GM19099 (cell line): ENCODE data around the gene NUP205.

Experiments
- POLR2A ChIP-seq: IDR thresholded peaks from 3 replicates; pipeline ENCODE4 v1.6.1; 2011; ENCODE audit warnings: low read depth; ENCODE audit not compliant: insufficient read length; ENCODE audit errors: extremely low read depth

NUP205 gene

DNA sequence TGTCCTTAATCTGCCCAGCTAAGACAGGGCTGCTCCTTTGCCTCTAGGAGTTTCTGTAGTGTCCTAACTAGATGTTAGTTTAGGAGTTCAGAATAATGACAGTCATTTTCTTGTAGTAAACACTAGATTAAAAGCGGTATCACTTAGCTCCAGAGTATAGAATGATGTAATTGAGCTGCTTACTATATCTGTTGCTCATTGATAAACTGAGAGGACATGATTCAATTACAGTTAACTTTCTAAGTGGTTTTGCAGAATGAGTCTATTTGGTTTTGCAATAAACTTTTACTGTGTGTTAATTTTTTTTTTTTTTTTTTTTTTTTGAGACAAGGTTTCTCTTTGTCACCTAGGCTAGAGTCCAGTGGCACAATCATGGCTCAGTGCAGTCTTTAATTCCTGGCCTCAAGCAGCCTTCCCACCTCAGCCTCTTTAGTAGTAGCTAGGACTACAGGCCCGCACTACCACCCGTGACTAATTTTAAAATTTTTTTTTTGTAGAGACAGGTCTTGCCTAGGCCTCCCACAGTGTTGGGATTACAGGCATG, 106.4 kb downstream of the NUP205 start:
- no peak for TF ChIP-seq POLR2A

DNA sequence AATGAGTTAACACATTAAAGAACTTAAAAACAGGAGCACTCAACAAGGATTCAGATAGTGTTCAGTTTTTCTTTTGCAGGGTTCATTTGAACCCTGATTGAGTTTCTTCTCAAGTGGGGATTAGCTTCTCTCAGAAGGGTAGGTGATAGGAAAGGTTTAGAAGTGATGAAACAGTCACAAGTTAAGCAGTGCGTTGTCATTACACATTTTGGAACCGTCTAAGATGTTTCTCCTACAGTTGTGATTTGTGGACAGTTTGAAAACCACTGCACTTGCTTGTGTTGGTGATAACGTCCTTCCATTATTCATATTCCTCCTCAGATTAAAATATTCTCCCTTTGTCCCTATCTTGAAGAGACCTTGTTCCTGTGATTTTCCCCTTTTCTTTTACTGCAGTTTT, 107.3 kb downstream of the NUP205 start:
- TF ChIP-seq POLR2A: no peak

DNA sequence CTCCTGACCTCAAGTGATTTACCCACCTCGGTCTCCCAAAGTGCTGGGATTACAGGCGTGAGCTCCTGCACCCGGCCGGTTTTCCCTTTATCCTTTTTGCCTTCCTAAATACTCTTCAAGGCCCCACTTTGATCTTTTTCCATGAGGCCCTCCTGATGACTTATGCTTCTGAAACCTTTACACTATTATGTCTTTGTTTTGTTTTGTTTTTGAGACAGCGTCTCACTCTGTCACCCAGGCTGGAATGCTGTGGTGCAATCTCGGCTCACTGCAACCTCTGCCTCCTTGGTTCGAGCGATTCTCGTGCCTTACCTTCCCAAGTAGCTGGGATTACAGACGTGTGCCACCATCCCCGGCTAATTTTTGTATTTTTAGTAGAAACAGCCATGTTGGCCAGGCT, 108.4 kb downstream of the NUP205 start:
- no peak for TF ChIP-seq POLR2A

DNA sequence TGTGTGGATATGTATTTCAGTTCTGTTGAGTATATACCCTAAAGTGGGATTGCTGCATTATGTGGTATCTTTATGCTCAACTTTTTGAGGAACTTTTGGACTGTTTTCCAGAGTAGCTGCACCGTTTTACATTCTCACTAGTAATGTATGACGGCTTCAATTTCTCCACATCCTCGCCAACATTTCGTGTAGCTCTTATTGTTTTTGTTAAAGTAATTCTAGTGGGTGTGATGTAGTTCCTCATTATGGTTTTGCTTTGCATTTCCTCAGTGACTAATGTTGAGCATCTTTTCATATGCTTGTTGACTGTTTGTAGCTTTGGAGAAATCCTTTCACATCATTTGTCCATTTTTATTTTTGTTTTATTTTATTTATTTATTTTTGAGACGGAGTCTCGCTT, 109.1 kb downstream of the NUP205 start:
- no peak for TF ChIP-seq POLR2A

DNA sequence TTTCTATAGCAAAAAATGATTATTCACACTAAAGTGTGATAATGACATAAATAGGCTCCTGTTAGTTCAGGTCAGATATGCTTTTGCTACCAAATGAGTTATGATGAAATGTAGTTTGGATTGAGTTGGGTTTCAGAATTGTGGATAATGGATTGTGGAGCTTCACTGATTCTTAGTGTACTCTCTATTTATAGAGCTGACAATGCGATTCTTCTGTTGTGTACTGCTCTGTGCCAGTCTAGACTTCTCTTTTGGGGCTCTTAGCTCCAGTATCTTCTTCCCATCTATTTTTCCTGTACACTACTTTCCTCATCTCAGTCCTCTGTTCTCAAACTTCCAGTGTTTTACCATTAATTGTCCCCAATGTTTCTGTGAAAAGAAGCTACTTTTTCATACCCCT, 112.1 kb downstream of the NUP205 start:
- TF ChIP-seq POLR2A: no peak

DNA sequence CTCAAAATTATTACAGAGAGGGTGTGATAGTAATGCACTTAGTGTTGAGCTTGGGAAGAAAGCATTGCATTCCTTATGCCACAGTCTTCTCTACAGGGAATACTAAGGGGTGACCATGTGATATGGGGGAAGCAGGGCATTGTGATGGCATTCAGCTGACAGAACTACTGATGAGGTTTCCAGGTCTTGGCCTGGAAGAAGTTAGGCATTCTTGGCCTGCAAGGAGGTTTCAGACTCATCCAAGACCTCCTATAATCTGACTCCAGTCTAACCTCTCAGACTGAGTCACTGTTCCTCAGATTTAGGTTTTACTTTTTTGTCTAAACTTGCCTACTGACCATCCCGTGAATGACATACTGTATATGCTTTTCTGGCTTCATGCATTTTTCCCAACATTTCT, 112.5 kb downstream of the NUP205 start:
- no peak for TF ChIP-seq POLR2A

DNA sequence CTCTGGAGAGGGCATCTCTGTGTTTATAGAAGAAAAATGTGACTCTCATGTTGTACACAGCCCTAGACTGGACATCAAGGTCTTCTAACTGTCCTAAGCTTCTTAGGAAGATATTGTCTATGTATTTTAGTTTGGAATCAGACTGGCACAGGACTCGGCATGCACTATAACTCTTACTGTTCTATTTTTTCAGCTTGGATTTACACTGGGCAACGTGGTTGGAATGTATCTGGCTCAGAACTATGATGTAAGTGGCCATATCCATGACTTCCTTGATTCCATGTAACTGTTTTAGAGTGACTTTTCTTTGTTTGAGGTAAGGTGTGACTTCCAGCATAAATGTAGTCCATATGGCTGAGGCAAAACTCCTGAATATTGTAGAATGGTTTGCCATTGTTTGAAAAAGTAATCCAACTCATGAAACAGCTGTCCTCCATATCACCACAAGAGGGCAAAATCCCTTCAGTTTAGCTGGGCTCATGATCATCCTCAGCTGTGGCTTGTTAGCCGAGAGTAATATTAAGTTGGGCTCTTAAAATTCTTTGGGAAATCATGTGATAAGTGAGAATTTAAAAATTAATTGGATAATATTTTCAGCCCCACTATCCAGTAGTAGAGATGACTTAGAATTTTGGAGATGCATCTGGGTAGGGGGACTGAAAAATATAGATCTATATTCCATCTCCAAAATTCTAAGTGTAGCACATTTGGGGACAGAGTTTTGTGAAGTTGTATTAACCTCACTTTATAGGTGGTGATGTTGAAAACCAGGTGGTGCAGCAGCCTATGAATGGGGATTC, 115.0 kb downstream of the NUP205 start:
- TF ChIP-seq POLR2A: no peak

DNA sequence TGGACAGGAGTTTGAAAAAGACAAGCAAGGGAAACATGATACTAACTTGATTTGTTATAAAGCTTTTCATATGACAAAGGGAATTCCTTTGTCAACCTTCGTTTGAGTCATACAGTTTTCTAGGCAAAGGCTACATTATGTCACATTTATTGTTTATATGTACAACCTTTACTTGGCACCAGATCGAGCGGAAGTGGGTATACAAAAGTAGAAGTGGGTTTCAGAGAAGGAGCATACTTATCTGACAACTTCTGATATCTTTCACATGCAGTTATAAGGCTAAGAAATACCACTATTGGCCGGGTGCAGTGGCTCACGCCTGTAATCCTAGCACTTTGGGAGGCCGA, 115.6 kb downstream of the NUP205 start:
- no peak for TF ChIP-seq POLR2A

DNA sequence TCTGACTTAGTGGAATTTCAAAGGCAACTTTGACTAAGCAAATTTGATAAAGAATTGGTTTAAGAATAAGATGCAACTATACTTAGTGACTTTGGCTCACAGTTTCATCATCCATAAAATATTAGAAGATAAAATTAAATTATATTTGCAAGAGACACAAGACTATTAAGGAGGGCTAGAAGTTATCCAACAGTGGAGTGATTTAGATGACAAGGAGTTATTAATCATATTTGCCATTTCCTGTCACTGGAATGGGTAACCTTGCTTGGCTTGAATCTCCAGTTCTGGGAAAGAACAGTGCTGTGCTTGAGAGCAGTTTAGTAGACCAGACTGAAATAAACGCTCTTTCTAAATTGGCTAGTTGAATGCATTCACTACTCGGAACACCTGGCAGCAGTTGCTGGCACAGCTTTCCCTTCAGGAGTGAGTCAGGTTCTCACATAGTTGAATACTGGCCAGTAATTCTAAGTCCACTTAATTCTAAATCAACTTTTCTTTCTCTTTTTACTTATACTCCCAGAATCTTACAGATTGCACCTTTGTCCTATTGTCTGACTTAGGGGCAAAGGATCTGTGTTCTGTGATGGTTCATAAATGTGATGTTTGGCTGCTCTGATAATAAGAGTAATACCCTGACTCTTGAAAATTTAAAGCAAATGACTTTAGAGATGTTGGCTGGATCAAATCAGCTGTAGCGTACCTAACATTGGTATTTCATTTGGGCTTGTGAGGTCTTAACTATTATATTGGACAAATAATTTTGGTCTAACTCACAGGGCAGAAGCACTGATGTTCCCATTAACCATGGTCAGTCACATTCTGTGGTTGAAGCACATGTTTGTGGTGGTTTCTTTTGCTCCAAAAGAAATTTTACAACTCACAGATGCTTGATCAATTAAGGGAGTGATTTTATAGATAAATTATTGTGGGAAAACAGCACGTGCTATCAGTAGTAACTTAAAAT, 121.2 kb downstream of the NUP205 start:
- TF ChIP-seq POLR2A: no peak

DNA sequence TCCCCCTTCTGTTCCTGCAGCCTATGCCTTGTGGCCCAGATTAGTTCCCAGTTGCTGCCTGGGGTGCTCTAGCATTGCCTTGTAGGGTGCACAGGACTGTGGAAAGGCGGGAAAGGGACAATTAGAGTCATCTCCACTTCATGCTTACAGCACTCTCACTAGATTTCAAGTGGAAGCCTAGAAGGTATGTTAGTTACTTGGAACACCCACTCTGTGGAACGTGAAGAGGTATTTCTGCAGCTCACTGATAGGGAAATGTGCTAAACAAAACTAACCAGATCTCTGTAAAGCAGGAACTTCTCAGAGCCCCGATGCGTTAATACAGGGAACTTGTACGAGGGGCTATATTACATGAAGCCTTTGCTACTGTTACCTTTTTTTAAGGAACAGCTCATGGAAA, 124.0 kb downstream of the NUP205 start:
- TF ChIP-seq POLR2A: no peak

DNA sequence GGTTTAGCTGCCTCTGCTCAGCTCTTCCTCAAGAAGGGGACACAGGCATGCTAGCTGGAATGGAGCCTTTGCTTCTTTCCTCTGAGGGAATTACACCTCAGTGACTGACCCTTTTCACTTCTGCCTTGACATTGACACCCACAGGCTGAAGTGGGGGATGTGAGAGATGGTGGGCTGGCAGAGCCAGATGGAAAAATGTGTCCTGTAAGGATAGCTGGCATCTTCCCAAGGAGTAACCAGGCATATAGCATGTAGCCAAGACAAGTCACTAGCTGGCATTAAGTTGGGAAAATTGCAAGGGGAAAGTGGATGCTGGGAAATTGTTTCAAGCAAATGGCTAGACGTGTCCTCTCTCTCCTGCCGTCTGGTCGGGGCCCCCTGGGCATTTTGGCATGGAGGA, 124.5 kb downstream of the NUP205 start:
- no peak for TF ChIP-seq POLR2A

DNA sequence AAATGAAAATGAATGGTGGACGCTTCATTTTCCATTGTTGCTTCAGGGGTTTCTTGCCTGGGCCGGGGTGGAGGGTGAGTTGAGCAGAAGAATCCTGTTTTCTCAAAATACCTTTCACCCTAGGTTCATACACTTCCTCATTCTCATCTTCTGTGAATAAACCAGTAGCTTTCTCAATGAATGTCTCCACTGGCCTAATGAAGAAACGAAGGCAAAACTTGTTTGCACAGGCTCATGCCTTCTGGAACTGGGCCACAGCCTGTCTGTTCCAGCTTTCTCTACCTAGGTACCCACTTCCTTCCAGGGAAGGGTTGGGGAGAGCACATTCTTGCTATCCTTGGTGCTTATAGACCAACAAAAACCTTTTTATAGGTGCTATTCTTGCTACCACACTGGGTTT, 125.9 kb downstream of the NUP205 start:
- no peak for TF ChIP-seq POLR2A

DNA sequence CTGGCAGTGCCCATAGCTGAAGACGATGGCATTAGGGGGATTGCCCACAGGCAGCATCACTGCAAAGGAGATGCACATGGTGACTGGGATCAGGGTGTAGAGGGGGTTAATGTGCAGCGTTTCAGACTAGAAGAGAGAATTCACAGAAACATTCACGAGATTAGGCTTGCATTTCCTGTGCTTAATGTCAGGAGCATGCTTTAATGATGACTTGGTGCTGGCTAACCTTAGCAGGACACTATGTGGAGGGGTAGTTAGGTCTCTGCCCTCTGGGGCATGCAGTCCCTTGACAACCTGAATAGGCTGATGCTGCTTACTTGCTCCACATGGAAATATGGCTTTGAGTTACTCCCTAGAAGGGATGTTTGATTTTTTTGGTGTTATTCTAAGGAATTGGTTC, 126.4 kb downstream of the NUP205 start:
- no peak for TF ChIP-seq POLR2A

DNA sequence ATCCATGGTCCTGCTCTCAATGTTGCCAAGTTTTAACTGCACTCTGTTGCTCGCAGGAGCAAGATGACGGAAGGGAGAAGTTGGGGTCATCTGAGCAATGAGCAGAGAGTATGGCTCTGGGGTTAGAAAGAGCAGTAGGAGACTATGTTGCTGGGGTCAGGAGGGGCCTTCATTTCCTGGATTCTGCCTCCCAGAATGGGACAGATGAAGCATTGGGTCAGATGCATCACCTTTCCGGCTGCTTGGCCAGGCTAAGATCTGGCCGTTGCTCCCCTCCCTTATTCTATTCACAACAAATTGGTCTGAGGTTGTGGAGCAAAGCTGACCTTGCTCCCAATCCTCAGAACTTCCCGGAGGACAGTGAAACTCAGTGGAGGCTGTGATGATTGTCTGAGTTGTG, 127.0 kb downstream of the NUP205 start:
- TF ChIP-seq POLR2A: no peak

DNA sequence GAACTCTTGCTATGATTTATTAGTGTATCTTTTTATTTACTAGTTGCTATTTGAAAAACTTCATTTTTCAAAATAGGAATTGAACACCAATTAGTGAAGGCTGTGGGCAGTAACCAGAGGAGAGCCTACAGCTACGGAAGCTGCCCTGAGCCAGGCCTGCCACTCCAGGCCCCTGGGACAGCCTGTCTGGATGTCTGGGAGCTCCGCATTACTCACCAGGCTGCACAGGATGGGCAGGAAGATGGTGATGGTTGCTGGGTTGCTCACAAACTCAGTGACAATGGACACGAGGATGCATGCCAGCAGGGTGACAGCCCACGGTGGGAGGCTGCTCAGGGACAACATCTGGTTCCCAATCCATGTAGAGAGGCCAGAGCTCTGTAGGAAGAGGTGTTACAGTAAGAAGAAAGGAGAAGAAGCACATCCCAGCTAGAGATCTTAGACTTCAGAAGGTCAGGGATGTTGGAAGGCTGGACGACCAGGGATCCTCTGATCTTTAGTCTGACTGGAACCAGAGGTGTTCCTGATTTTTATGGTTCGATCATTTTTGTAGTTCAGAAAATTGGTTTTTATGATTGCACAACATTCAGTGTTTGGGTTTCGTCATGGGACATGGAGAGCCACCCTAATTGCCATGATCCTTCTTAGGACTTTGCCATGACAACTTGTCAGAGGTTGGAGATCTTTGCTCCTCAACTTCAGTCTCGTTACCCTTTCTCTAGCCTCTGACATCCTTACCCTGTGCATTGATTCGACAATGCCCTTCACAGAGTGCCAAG, 127.8 kb downstream of the NUP205 start:
- no peak for TF ChIP-seq POLR2A
